Erythroblast (primary cell): ENCODE data around the gene FNDC3B.

Experiments used
- GATA1 ChIP-seq: IDR thresholded peaks from 2 replicates; pipeline ENCODE4 v1.6.1; 2011; ENCODE audit warnings: low read depth, mild to moderate bottlenecking, control low read depth, low read length, moderate library complexity
- POLR2A ChIP-seq: IDR thresholded peaks from 2 replicates; pipeline ENCODE4 v1.6.1; 2011; ENCODE audit warnings: mild to moderate bottlenecking, low read length

DNA sequence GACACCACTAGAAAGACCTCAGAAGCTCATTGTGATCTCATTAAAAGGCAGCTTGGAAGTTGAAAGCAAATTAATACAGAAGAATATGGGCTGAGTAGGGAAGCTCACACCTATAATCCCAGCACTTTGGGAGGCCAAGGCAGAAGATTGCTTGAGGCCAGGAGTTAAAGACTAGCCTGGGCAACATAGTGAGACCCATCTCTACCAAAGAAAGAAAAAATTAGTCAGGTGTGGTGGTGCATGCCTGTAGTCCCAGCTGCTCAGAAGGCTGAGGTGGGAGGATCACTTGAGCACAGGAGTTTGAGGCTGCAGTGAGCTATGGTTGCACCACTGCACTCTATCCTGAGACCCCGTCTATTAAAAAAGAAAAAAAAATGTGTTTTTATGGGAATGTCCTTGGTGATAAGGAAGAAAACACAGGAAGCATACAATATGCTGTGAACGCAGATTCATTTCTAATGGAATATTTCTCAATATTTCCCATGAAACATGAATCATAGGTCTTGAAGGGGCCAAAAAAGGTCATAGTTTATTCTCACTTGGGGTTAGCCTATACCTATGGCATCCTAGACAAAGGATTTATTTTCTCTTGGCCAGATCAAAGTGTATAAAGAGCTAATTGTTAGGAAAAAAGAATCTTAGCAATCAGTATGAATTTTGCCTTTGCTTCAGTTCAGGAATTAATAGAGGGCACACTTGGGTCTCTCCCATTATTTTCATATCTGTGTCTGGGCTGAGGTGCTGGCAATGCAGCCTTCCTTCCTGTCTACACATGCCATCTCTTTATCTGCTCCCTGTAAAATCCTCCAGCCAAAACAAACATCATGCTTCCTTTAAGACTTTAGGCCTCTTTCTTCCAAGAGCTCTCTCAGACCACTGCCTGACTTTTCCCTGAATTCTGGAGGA is 98.2 kb downstream of the FNDC3B start:
- TF ChIP-seq POLR2A (no peak), GATA1 (no peak)
